NCI-H2171 treated with DMSO at 0.1 percent for 48 hours (cell line): Measurements from ENCODE around the gene RHOJ.
A peak's percentile ranks its signal among the peaks of the same experiment; 100 is the strongest.
"Not testable (repeated sequence)": the region's sequence is repeated elsewhere in the genome, so short reads cannot be mapped to it uniquely, and the experiment has no call there.

Experiments used
- DNase-seq: peaks from one replicate; lab custom pipeline; 2025; lab: John Stamatoyannopoulos, UW

The RHOJ gene

DNA sequence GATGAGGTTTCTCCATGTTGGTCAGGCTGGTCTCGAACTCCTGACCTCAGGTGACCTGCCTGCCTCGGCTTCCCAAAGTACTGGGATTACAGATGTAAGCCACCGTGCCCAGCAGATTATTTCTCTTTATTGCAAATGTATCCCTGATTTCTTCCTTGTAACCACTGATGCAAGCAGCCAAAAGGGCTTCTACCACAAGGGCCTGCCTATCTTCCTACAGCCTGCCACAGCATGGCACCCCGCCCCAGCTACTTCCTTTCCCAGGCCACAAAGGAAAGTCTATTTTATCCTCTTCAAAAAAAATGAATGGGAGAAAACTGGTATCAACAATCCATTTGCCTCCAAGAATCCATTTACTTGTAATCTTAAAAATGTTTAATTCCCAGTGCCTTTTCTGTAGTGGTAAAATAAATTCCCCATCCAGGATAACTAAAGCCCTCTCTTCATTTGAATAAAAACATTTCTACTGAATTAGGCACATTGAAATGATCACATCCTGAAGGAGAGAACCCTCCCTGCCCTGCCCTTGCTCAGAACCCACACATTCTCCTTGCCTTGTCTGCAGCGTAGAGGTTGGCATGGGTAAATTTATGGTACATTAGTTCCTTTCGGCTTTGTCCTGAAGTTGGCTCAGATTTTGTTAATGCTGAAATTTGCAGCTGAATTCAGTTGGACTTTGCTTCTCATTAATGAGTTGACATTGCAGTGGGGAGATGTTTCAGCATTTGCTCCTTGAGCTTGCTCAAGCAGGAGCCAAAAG, 95.3 kb downstream of the RHOJ start:
- no peak for DNase-seq

DNA sequence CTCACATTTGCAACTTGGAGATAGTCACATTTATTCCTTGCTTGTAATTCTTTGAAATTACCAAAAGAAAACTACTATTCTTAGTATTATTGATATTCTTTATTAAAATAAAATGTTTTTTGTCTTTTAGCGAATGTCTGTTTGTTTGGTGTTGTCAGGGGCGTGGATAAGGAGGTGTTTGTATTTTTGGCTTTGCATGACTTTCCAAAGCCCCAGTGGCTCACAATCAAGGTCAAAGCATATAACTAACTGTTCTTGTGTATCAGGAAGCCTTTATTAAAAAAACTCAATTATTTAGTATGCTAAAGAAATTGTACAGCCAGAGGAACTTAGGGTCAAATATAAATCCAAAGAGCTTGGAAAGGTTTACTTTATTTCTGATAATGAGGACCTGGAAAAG, 96.6 kb downstream of the RHOJ start:
- DNase-seq = no peak

DNA sequence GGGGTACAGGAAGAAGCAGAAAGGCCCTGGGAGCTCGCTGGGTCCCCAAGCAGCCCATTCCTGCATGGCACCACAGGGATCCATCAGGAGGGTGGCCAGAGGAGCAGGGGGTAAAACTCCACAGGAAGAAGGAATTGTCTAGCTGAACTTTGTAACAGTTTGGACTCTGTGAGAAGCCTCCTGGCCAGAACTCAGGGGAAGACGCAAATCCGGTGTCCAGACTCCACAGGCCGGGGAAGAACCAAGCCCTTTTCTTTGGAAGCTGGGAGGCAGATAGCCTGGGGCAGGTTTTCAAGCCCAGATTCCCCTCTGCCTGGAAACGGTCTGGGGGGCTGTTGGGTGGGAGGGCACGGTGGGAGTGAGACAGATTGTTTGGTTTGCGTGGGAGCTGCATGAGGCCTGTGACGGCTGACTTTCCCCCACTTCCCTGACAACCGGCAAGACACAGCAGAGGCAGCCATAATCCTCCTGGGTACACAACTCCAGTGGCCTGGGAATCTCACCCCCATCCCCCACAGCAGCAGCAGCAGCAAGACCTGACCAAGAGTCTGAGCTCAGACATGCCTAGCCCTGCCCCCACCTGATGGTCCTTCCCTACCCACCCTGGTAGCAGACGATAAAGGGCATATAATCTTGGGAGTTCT, 97.8 kb downstream of the RHOJ start:
- DNase-seq = no peak

DNA sequence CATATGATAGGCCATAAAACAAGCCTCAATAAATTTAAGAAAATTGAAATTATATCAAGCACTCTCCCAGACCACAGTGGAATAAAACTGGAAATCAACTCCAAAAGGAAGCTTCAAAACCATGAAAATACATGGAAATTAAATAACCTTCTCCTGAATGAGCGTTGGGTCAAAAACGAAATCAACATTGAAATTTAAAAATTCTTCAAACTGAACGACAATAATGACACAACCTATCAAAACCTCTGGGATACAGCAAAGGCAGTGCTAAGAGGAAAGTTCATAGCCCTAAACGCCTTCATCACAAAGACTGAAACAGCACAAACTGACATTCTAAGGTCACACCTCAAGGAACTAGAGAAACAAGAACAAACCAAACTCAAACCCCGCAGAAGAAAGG, 100.2 kb downstream of the RHOJ start:
- DNase-seq = not testable (repeated sequence)

DNA sequence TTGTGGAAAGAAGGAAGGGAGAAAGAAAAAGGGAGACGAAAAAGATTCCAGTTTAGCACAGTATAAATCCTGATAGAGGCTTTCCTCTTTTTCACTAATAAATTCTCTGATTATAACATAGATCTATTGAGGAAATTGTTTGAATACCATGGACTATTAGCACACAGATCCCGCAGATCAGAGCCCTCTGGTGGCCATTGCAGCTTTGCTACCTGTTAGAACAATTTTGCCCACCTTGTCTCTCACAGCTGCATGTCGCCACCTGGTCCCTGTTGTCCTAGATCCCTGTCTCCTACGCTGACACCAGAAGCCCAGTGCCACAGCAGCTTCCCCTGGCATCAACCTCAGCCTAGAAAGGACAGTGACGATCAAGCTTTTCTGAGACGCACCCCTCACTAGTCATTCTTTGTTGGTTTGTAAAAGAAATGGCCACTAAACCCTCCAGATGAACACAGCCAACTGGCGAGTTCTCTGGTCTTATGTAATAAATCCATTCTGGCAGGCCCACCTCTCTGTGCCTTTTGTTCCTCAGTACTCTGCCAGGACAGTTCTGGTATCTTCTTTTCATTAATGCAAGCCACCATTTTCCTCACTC, 104.6 kb downstream of the RHOJ start:
- DNase-seq = peak; percentile 72

DNA sequence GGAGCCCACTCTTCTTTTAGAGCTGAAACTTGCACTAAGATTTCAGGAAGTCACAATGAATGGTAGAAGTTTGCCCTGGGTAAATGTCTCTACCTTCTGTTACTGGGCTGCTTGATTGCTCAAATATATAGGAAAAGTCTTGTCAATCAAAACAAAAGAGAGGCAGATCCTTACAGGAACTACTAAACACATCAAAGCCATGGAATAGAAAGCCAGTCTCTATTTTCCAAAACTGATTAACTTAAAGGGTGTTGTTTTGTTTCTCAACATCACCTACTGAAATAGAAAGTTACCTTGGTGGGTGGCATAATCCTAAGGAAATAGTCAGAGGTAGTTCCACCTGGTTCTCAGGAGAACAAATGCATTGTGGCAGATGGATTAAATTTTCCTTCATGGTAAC, 114.6 kb downstream of the RHOJ start, which contains the start of gene GPHB5:
Gene GPHB5, minus strand, starts transcription at position 101 of the 400 bp plus-strand sequence. CDS start 1,086 bp downstream, outside the sequence.
- DNase-seq = no peak

DNA sequence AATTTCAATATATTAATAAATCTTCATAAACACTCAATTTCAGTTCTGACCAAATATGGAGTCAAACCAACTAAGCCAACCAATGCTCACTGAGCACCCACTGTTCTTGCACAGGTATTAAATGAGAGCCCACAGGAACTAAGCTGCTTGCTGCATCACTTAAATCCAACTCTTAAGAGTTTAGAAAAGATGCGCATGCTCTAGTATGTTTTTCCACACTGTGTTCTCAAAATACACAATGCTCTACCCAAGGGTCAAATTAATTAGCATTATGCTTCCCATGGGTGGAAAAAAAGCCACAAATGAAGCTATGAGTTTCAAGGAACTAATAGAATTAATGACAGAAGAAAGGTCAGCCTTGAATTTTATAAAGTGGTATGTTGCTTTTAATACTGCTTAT, 118.2 kb downstream of the RHOJ start:
- no peak for DNase-seq

DNA sequence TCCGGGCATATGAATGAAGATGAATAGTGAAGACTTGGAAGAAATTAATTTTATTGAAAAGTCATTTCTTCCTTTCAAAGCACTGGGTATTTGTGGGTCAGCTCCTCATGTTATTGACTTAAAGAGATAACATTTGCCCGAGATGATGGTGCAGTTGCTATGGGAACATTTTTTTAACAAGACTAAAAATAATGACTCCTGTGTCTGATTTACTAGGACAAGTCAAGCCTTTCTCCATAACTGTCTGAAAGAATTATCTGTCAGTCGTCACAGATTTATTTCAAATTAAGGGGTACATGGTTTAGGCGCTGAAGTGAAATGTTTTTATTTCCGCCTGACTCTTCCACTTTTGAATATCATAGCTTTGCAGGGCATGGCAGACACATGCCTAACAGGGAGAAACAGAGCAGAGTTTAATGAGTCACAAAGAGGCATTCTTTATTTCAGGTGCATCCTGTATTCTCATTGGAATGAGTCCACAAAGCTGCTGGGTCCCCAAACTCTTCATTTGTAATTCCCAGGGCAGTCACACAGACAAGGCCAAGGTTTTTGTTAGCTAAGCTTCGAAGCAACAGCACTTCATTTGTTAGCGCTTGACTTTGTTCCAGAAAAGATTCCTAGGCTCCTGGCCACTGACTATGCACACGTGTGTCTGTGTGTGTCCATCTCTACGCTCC, 118.8 kb downstream of the RHOJ start:
- no peak for DNase-seq

DNA sequence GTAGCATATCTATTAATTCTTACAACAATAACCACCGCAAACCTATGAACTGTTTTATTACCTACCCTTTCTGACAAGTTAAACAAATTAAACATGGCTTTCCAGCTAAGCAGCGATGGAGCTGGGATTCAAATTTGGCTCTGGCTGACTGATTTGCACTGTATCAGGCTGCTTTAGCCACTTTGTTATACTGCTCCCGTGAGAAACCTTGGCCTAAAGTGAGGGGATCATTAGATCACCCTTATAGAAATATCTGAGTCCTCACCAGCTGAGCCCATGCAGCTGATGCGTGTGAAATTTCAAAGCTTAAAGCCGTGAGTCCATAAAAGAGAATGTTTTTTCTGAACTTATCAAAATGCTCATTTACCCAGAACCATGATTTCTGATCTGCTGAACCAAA, 122.6 kb downstream of the RHOJ start:
- no peak for DNase-seq

DNA sequence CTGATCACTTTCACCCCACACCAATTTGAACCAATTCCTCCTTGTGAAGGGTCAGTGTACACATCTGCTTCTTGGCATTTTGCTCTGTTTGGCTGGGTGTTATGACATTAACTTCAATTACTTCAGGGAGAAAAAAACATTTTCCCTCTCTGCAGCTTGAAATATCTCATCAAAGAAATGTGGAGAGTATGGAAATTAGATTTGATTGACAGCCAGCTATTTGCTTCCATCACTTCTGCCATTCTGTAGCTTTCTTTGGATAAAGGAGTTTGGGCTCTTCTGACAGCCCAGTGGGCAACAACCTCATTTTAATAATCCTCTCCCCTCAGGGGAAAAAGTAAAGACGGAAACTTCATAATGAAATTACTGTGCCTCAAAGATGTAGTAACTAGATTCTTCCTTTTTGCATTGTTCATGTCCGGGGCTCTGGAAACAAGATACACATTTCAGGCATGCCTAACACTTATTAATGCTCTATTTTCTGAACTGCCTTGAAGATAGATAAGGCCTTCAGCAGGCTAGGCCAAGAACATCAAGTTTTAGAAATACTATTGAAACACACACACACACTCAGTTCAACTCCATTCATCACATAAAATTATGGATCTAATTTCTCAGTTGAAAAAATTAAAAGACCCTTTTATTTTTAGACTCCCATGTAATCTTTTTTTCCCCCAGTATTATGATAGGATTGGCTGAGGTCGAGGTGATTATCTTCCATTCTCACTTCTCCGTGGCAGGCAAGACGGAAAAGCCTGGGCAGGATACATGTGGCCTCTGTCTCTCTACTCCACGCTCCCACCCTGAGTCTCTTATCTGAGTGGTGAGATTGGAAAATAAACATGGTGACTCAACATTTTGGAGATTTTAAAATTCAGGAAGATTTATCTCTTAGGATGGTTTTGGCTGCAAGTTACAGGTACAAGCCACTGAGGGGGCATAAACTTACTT, 124.8 kb downstream of the RHOJ start:
- no peak for DNase-seq

DNA sequence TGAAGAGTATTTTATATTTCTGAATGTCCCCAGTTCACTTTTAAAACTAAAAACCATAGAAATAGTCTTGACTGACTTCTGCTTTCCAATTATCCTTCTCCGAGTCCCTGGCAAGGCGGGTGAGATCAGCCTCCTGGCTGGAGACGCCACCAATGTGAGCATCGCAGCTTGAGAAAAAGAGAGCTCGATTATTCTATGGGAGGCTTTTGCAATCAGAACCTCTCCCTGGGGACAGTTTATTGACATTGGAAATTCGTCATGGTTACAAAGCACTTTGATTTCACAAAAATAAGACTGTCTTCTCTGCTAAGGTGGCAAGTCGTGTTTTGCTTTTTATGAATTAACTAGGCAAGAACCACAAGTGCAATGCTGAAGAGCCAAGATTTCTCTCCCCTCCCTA, 138.1 kb downstream of the RHOJ start:
- no peak for DNase-seq
